H1 (cell line): ENCODE measurements around the gene ZSCAN10. TPM values are rescaled to one million over a fixed set of nuclear protein-coding genes. Genes with fewer than 3 reads are reported as not detected.

Experiments
- CTCF ChIA-PET: fragments of 300-600 bp; sonication (Branson Sonifier 250); formaldehyde crosslinking; loops from one replicate; lab custom pipeline; 2021; ENCODE audit not compliant: partially characterized antibody; lab: Charles Lee
- POLR2A ChIA-PET: fragments of 300-600 bp; sonication (Branson Sonifier 250); formaldehyde crosslinking; loops from one replicate; lab custom pipeline; 2021; ENCODE audit warnings: inconsistent platforms; ENCODE audit not compliant: partially characterized antibody; lab: Charles Lee
- DNase-seq, 2 experiments: peaks; one replicate each; pipeline versions ENCODE4 v3.0.0 to v3.0.0-alpha.2; 2010 to 2022; ENCODE audit warnings: low spot score in 2 of 2, low read depth in 1 of 2, mixed read lengths in 1 of 2
- FAIRE-seq: peaks from 2 replicates; lab custom pipeline; 2011; peaks lifted over from hg19 to GRCh38; lab: Jason Lieb, UNC
- H2AFZ ChIP-seq: 2 replicates; pipeline ENCODE4 v1.8.1; 2012; ENCODE audit warnings: low read length, inconsistent platforms
- H2AK5ac ChIP-seq: 2 replicates; pipeline ENCODE4 v1.6.1; 2013; ENCODE audit warnings: low read depth, low read length
- H2BK120ac ChIP-seq: replicated peaks from 2 replicates; pipeline ENCODE3; 2013; ENCODE audit warnings: low read depth, low read length, inconsistent platforms
- H2BK12ac ChIP-seq: 2 replicates; pipeline ENCODE4 v1.6.1; 2013; ENCODE audit warnings: low read depth, low read length
- H2BK15ac ChIP-seq: 2 replicates; pipeline ENCODE4 v1.6.1; 2013; ENCODE audit warnings: low read length
- H2BK20ac ChIP-seq: 2 replicates; pipeline ENCODE4 v1.6.1; 2013; ENCODE audit warnings: low read length
- H2BK5ac ChIP-seq: 2 replicates; pipeline ENCODE4 v1.6.1; 2013; ENCODE audit warnings: low read depth, low read length
- H3K14ac ChIP-seq: 2 replicates; pipeline ENCODE4 v1.6.1; 2013; ENCODE audit warnings: inconsistent platforms; ENCODE audit not compliant: insufficient read length
- H3K18ac ChIP-seq: 2 replicates; pipeline ENCODE4 v1.6.1; 2013; ENCODE audit warnings: low read length; ENCODE audit errors: extremely low read depth
- H3K23ac ChIP-seq: 2 replicates; pipeline ENCODE4 v1.6.1; 2013; ENCODE audit warnings: inconsistent platforms; ENCODE audit not compliant: insufficient read length
- H3K23me2 ChIP-seq: 2 replicates; pipeline ENCODE4 v1.6.1; 2013; ENCODE audit warnings: low read depth, low read length
- H3K27ac ChIP-seq: 2 replicates; pipeline ENCODE4 v1.6.1; 2011; ENCODE audit warnings: low read depth, low read length, inconsistent platforms
- H3K27me3 ChIP-seq, 4 experiments: replicated peaks in 1 of 4; 1 replicate in 1 of 4; 2 replicates in 3 of 4; pipeline versions ENCODE4 v1.6.1 to v1.8.1; 2011 to 2013; ENCODE audit warnings: low read length in 3 of 4, mild to moderate bottlenecking in 3 of 4, inconsistent platforms in 2 of 4, mixed read lengths in 2 of 4, moderate library complexity in 1 of 4; ENCODE audit not compliant: control insufficient read depth in 3 of 4, insufficient read depth in 3 of 4; ENCODE audit errors: extremely low read depth in 1 of 4
- H3K36me3 ChIP-seq, 4 experiments: 2 replicates each; pipeline versions ENCODE4 v1.6.1 to v1.8.1; 2011 to 2013; ENCODE audit warnings: mild to moderate bottlenecking in 4 of 4, low read length in 3 of 4, moderate library complexity in 2 of 4, control low read depth in 1 of 4, inconsistent platforms in 1 of 4; ENCODE audit not compliant: insufficient read depth in 4 of 4, control insufficient read depth in 2 of 4
- H3K4ac ChIP-seq: replicated peaks from 2 replicates; pipeline ENCODE3; 2013; ENCODE audit warnings: low read length, low read depth, mixed read lengths, inconsistent platforms; ENCODE audit not compliant: insufficient read length
- H3K4me1 ChIP-seq, 4 experiments: replicated peaks in 1 of 4; 1 replicate in 1 of 4; 2 replicates in 3 of 4; pipeline versions ENCODE4 v1.6.1 to v1.8.1; 2011 to 2013; ENCODE audit warnings: low read length in 3 of 4, inconsistent platforms in 2 of 4, mixed read lengths in 1 of 4; ENCODE audit not compliant: insufficient read depth in 4 of 4, control insufficient read depth in 3 of 4
- H3K4me2 ChIP-seq, 2 experiments: 2 replicates each; pipeline versions ENCODE4 v1.6.1 to v1.8.1; 2011 to 2013; ENCODE audit warnings: low read depth in 2 of 2, low read length in 2 of 2, control low read depth in 1 of 2, inconsistent platforms in 1 of 2, mild to moderate bottlenecking in 1 of 2; ENCODE audit not compliant: insufficient read depth in 1 of 2
- H3K4me3 ChIP-seq, 4 experiments: fragments of 200-600, 300-600 bp in 1 of 4; sonication (generic), shearing (Covaris generic), sonication (Bioruptor Twin) in 1 of 4; 2 replicates each; pipeline versions ENCODE4 v1.5.1 to v1.8.1; 2011 to 2016; ENCODE audit warnings: low read length in 4 of 4, low read depth in 3 of 4, control low read depth in 2 of 4, inconsistent platforms in 2 of 4, mild to moderate bottlenecking in 2 of 4, mixed read lengths in 1 of 4, moderate library complexity in 1 of 4; ENCODE audit not compliant: insufficient read depth in 2 of 4; ENCODE audit errors: extremely low read depth in 1 of 4
- H3K56ac ChIP-seq: replicated peaks from 2 replicates; pipeline ENCODE3; 2013; ENCODE audit warnings: low read depth, mild to moderate bottlenecking, mixed read lengths, low read length, inconsistent platforms; ENCODE audit not compliant: insufficient read length
- H3K79me1 ChIP-seq: 2 replicates; pipeline ENCODE4 v1.6.1; 2013; ENCODE audit warnings: low read depth, low read length, control low read depth
- H3K79me2 ChIP-seq, 2 experiments: 2 replicates each; pipeline versions ENCODE4 v1.6.1 to v1.8.1; 2012 to 2013; ENCODE audit warnings: low read length in 2 of 2, mild to moderate bottlenecking in 2 of 2, inconsistent platforms in 1 of 2; ENCODE audit not compliant: insufficient read depth in 2 of 2, control insufficient read depth in 1 of 2
- H3K9ac ChIP-seq, 4 experiments: replicated peaks in 1 of 4; 1 replicate in 1 of 4; 2 replicates in 3 of 4; pipeline versions ENCODE4 v1.6.1 to v1.8.1; 2011 to 2013; ENCODE audit warnings: low read depth in 3 of 4, low read length in 3 of 4, control low read depth in 2 of 4, mild to moderate bottlenecking in 2 of 4, moderate library complexity in 2 of 4, inconsistent platforms in 1 of 4; ENCODE audit errors: extremely low read depth in 1 of 4
- H3K9me3 ChIP-seq, 2 experiments: 2 replicates each; pipeline versions ENCODE4 v1.6.1 to v1.8.1; 2012 to 2013; ENCODE audit warnings: mild to moderate bottlenecking in 2 of 2, moderate library complexity in 2 of 2, control low read depth in 1 of 2, inconsistent platforms in 1 of 2, low read depth in 1 of 2, low read length in 1 of 2, mixed read lengths in 1 of 2; ENCODE audit not compliant: insufficient read depth in 2 of 2
- H4K20me1 ChIP-seq, 2 experiments: replicated peaks in 1 of 2; 2 replicates each; pipeline versions ENCODE3 to v1.8.1; 2011 to 2013; ENCODE audit warnings: inconsistent platforms in 2 of 2, low read length in 2 of 2, mild to moderate bottlenecking in 1 of 2; ENCODE audit not compliant: insufficient read depth in 2 of 2, control insufficient read depth in 1 of 2
- H4K5ac ChIP-seq: 2 replicates; pipeline ENCODE4 v1.6.1; 2013; ENCODE audit warnings: low read length, low read depth, mixed read lengths, inconsistent platforms; ENCODE audit not compliant: insufficient read length
- H4K8ac ChIP-seq: 2 replicates; pipeline ENCODE4 v1.8.0; 2013; ENCODE audit warnings: mild to moderate bottlenecking, moderate library complexity, low read length, inconsistent platforms; ENCODE audit not compliant: insufficient read depth; ENCODE audit errors: extremely low read depth
- H4K91ac ChIP-seq: replicated peaks from 2 replicates; pipeline ENCODE3; 2013; ENCODE audit warnings: low read length, mixed read lengths, inconsistent platforms; ENCODE audit not compliant: insufficient read length
- CBX8 ChIP-seq: fragments of 300-800, 300-1000 bp; sonication (generic); IDR thresholded peaks from 2 replicates; pipeline ENCODE4 v1.7.1; 2016; ENCODE audit warnings: low read depth, low read length, borderline replicate concordance
- GABPA ChIP-seq: IDR thresholded peaks from 2 replicates; pipeline ENCODE4 v1.6.1; 2011; ENCODE audit warnings: mild to moderate bottlenecking, low read length, moderate library complexity, borderline replicate concordance; ENCODE audit not compliant: insufficient read depth
- GTF2F1 ChIP-seq: IDR thresholded peaks from 2 replicates; pipeline ENCODE4 v1.6.1; 2012; ENCODE audit warnings: low read depth, low read length, improper control_type of control experiment, borderline replicate concordance
- HDAC2 ChIP-seq, 2 experiments: fragments of 300-600 bp in 1 of 2; sonication (generic) in 1 of 2; IDR thresholded peaks; 2 replicates each; pipeline ENCODE4 v1.6.1; 2011 to 2012; ENCODE audit warnings: low read depth in 2 of 2, low read length in 2 of 2, mild to moderate bottlenecking in 2 of 2, moderate library complexity in 2 of 2, borderline replicate concordance in 1 of 2, inconsistent platforms in 1 of 2
- HDAC6 ChIP-seq: IDR thresholded peaks from one replicate; pipeline ENCODE4 v1.7.1; 2012; ENCODE audit warnings: low read depth, mild to moderate bottlenecking, inconsistent platforms, low read length, moderate library complexity
- MAFK ChIP-seq: IDR thresholded peaks from 2 replicates; pipeline ENCODE4 v1.6.1; 2012; ENCODE audit warnings: low read depth, mild to moderate bottlenecking, improper control_type of control experiment, low read length
- RAD21 ChIP-seq, 2 experiments: IDR thresholded peaks in 1 of 2; conservative IDR thresholded peaks in 1 of 2; 2 replicates each; pipeline ENCODE4 v1.6.1; 2011; ENCODE audit warnings: low read depth in 2 of 2, low read length in 2 of 2, improper control_type of control experiment in 1 of 2, inconsistent platforms in 1 of 2, mild to moderate bottlenecking in 1 of 2, moderate library complexity in 1 of 2
- SIX5 ChIP-seq: IDR thresholded peaks from 2 replicates; pipeline ENCODE4 v1.6.1; 2011; ENCODE audit warnings: mild to moderate bottlenecking, low read depth, low read length
- TAF7 ChIP-seq: optimal IDR thresholded peaks from 2 replicates; pipeline ENCODE3; 2011; ENCODE audit warnings: low read depth, mild to moderate bottlenecking, inconsistent platforms, low read length, moderate library complexity, borderline replicate concordance
- TBP ChIP-seq: IDR thresholded peaks from 2 replicates; pipeline ENCODE4 v1.6.1; 2011; ENCODE audit warnings: low read depth, low read length, improper control_type of control experiment
- ZNF274 ChIP-seq: IDR thresholded peaks from 2 replicates; pipeline ENCODE4 v1.7.0; 2012; ENCODE audit warnings: low read length, borderline replicate concordance; ENCODE audit errors: extremely low read depth
- WGBS, 2 experiments: shearing (Covaris generic) in 1 of 2; methylation state at CpG; one replicate each; pipeline versions ENCODE4 v1.1.6 to v1.1.7; 2013 to 2015; ENCODE audit warnings: low lambda C conversion rate in 2 of 2, mixed read lengths in 2 of 2, inconsistent platforms in 1 of 2, low coverage in 1 of 2, missing lambda C conversion rate in 1 of 2; ENCODE audit not compliant: insufficient replicate concordance in 2 of 2, insufficient coverage in 1 of 2, insufficient read length in 1 of 2; ENCODE audit errors: extremely low coverage in 1 of 2, missing lambda C conversion rate in 1 of 2; 5-methylcytosine and 5-hydroxymethylcytosine counted together
- polyA plus RNA-seq, 7 experiments: library from polyadenylated mRNA; depleted of rRNA in 3 of 7; stranded (reverse) in 5 of 7; unstranded in 2 of 7; fragments of >200 nt in 5 of 7; fragments of 200-250 nt in 2 of 7; gene quantifications; 1 replicate in 5 of 7; 2 replicates in 1 of 7; 4 replicates in 1 of 7; pipeline versions ENCODE4 v1.2.1 to v1.2.3, GENCODE V29; 2011 to 2013; ENCODE audit warnings: missing spikeins in 2 of 7, mixed read lengths in 2 of 7
- total RNA-seq: library from RNA; stranded (reverse); fragmentation: NEBNext Ultra II Directional; extraction: Animal tissue kit (Norgen Biotek cat#: 25700); gene quantifications from 2 replicates; pipeline ENCODE4 v1.2.1, GENCODE V29; 2021

The ZSCAN10 gene
- total and polyA plus RNA-seq, 2 of the 8 experiments (the other 6 are each of a cell fraction or from before 2014, with no cell fraction given), result 209 to 314 TPM

DNA sequence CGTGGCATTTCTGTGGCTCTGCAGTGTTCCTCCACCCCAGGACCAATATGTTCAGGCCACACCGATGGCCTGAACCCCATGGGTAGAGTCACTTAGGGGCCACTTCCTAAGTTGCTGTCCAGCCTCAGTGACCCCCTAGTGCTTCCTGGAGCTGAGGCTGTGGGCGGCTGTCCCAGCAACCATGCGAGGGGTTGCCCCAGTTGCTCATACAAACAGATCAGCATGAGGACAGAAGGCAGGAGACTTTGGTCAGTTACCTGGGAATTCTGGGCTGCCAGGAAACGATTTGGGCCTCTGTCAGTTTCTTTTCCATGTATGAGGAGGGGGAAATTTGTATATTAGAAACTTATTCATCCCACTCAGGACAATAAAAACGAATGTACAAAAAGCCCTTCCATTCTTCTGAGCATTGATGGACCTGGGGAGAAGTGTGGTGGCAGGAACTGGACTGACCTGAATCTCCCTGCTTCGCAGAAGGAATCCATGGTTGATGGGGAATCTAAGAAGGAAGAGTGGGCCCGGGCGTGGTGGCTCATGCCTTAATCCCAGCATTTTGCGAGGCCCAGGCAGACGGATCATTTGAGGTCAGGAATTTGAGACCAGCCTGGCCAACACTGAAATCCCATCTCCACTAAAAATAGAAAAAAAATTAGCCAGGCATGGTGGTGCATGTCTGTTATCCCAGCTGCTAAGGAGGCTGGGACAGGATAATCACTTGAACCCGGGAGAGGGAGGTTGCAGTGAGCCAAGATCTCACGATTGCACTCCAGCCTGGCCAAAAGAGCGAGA is 38.6 kb downstream of the ZSCAN10 start:
- WGBS, 2 experiments, result 84% methylated on average over 14 of the region's 14 CpGs; no CpG with 5 or more reads in 1 of the 2 experiments
- Histone ChIP-seq H3K79me1 (no peaks in the 10 kb centered on the region), H3K56ac (no peak overlapping the region), H3K36me3 (no peaks in the 10 kb centered on the region), H3K4me2 (no peak overlapping the region), H4K91ac (no peak overlapping the region), H2BK15ac (0 out of 2 replicates have a peak overlapping the region, but pooled peaks have one; percentile 14), H2BK5ac (no peak overlapping the region), H3K14ac (no peak overlapping the region), H3K23me2 (peaks cover 6% of the 10 kb centered on the region; the same call in 1 of the 2 replicates), H3K4me1 (peaks cover 4 to 16% (median 7%) of the 10 kb centered on the region in 4 experiments; a peak in 6 of 7 replicates), H3K9me3 (no peaks in the 10 kb centered on the region), H3K9ac (no peak overlapping the region), H2BK120ac (no peak overlapping the region), H3K18ac (no peak overlapping the region), H3K27me3 (no peaks in the 10 kb centered on the region; a peak in 1 of 7 replicates), H3K23ac (no peak overlapping the region), H2BK20ac (no peak overlapping the region), H3K79me2 (no peaks in the 10 kb centered on the region), H3K27ac (no peak overlapping the region), H2BK12ac (0 out of 2 replicates have a peak overlapping the region, but pooled peaks have one; percentile 84), H3K4me3 (no peak overlapping the region), H2AFZ (no peak overlapping the region), H4K5ac (no peak overlapping the region), H2AK5ac (no peak overlapping the region), H4K20me1 (peaks cover 4 to 7% of the 10 kb centered on the region in 2 experiments), H3K4ac (no peak overlapping the region), H4K8ac (no peak overlapping the region)
- ChIA-PET CTCF (interaction anchor here (0.6 to 8.3 kb wide), 19 partner anchors 9 to 99 kb away, joined by 3 to 88 read pairs (median 6); partner anchors contain the start of genes ZNF205, ZNF213 and ZSCAN10), POLR2A (interaction anchor here (1.0 to 12.7 kb wide), 14 partner anchors 8 to 74 kb away, joined by 3 to 140 read pairs (median 5); partner anchors contain the start of genes CLDN6, CLDN9, HCFC1R1 and THOC6)
- DNase-seq (no peak), FAIRE-seq (no peak)
- TF ChIP-seq CBX8 (no peak), ZNF274 (no peak), TBP (no peak), GABPA (no peak), HDAC2 (IDR thresholded peaks at IDR 0.05; ENCODE audit: borderline replicate concordance in 1 of 2, low read depth in 2 of 2, low read length in 2 of 2) (no peak), MAFK (no peak), TAF7 (no peak), GTF2F1 (no peak), RAD21 (IDR thresholded peaks at IDR 0.05 in 1 of 2, conservative IDR thresholded peaks at IDR 0.05 in 1 of 2; ENCODE audit: low read depth in 2 of 2, low read length in 2 of 2) (no peak), HDAC6 (no peak), SIX5 (no peak)
